Kidney epithelial cell (primary cell): ENCODE data around the gene PGA3. TPM values are rescaled to one million over a fixed set of nuclear protein-coding genes. Genes with fewer than 3 reads are reported as not detected.
"Not testable (repeated sequence)": the region's sequence is repeated elsewhere in the genome, so short reads cannot be mapped to it uniquely, and the experiment has no call there.

Experiments used
- DNase-seq: peaks from one replicate; pipeline ENCODE4 v3.0.0-alpha.2; 2010; ENCODE audit warnings: low read depth
- H3K27me3 ChIP-seq: 2 replicates; pipeline ENCODE4 v1.6.0; 2011; ENCODE audit warnings: low read length; ENCODE audit not compliant: control insufficient read depth, insufficient read depth
- H3K36me3 ChIP-seq: 2 replicates; pipeline ENCODE4 v1.5.1; 2011; ENCODE audit warnings: low read length; ENCODE audit not compliant: control insufficient read depth, insufficient read depth
- H3K4me3 ChIP-seq: 2 replicates; pipeline ENCODE4 v1.5.1; 2011; ENCODE audit warnings: low read depth, mild to moderate bottlenecking, control low read depth, low read length
- total RNA-seq: library from RNA; depleted of rRNA; stranded (reverse); fragments of >200 nt; gene quantifications from 2 replicates; pipeline ENCODE4 v1.2.3, GENCODE V29; 2015
- TF ChIP-seq, protein P1 (sequence below): IDR thresholded peaks from 2 replicates; pipeline ENCODE4 v1.5.1; 2011; ENCODE audit warnings: mild to moderate bottlenecking, moderate library complexity, low read length, control low read depth, inconsistent platforms; ENCODE audit not compliant: insufficient read depth, poor library complexity, severe bottlenecking

PGA3 gene
- total RNA-seq, 1 donor from 2014 or later: not detected

DNA sequence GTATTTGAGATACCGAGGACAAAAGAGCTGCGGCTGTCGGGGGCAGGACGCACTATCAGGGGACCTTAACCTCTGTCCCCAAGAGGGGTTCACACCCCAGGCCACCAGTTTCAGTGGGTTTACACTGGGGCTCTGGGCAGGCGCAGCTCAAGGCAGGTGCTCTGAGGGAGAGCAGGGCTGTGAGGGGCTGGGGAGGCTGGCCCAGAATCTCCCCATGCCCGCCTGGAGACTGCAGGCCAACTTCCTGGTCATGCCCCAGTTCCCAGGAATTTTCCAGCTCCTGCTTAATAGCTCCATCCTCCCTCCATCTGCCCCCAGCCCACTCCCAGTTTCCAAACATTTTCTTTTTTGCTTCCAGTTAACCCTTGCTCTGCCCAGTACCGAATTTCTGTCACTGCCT is 7.6 kb upstream of the PGA3 start:
- TF ChIP-seq, protein P1, sequence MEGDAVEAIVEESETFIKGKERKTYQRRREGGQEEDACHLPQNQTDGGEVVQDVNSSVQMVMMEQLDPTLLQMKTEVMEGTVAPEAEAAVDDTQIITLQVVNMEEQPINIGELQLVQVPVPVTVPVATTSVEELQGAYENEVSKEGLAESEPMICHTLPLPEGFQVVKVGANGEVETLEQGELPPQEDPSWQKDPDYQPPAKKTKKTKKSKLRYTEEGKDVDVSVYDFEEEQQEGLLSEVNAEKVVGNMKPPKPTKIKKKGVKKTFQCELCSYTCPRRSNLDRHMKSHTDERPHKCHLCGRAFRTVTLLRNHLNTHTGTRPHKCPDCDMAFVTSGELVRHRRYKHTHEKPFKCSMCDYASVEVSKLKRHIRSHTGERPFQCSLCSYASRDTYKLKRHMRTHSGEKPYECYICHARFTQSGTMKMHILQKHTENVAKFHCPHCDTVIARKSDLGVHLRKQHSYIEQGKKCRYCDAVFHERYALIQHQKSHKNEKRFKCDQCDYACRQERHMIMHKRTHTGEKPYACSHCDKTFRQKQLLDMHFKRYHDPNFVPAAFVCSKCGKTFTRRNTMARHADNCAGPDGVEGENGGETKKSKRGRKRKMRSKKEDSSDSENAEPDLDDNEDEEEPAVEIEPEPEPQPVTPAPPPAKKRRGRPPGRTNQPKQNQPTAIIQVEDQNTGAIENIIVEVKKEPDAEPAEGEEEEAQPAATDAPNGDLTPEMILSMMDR: no peak
- DNase-seq: peak; percentile 12
- H3K4me3 ChIP-seq: no peak overlapping the region
- H3K27me3 ChIP-seq: no peaks in the 10 kb centered on the region
- no peaks in the 10 kb centered on the region for H3K36me3 ChIP-seq

DNA sequence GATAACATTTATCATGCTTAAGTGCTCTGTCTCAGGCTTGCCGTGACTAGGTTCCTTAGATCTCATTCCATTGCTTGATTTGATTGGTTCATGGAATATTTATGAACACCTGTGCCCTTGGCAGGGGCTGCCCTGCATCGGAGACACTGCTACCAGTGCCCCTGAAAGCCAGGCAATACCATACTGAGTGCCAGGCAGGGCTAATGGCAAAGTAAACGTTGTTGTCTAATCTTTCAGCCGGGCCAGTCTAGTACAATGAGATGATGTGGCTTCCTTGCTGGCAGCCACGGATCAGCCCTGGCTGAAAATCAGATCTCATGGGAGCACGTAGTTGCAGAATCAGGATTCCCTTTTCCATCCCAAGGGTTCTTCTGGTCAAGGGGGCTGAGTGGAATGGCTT is 5.0 kb upstream of the PGA3 start:
- H3K36me3 ChIP-seq: no peaks in the 10 kb centered on the region
- H3K27me3 ChIP-seq: peaks cover 4% of the 10 kb centered on the region
- H3K4me3 ChIP-seq: no peak overlapping the region
- TF ChIP-seq, protein P1: no peak
- DNase-seq: no peak

DNA sequence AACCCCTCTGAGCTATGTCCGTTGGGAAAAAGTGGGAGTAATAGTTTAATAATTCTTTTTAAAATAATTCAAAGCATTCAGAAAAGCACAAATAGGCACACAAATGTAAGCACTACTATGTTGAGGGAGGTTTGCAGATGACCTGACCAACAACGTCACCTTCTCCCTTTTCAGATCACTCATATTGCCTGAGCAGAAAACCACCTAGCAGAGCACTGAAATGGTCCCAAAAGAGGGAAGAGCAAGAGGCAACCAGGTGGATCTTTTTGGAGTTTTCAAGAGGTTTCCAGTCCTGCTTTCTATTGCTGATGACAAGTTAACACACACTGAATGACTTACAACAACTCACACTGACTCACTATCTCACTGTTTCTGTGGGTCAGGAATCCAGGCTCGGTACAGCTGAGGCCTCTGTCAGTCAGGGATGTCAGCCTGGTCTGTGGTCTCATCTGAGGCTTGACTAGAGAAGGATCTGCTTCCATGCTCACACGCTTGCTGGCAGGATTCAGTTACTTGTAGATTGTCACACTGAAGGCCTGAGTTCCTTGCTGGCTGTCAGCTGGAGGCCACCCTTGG is 4.3 kb upstream of the PGA3 start:
- peaks cover 5% of the 10 kb centered on the region for H3K27me3 ChIP-seq
- H3K36me3 ChIP-seq: no peaks in the 10 kb centered on the region
- no peak overlapping the region for H3K4me3 ChIP-seq
- TF ChIP-seq, protein P1: no peak
- no peak for DNase-seq

DNA sequence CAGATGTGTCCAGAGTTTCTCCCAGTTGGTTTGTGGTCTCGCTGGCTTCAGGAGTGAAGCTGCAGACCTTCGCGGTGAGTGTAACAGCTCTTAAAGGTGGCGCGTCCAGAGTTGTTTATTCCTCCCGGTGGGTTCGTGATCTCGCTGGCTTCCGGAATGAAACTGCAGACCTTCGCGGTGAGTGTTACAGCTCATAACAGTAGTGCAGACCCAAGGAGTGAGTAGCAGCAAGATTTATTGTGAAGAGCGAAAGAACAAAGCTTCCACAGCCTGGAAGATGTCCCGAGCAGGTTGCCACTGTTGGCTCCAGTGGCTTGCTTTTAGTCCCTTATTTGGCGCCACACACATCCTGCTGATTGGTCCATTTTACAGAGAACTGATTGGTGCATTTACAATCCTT is 1.8 kb upstream of the PGA3 start:
- TF ChIP-seq, protein P1: no peak
- DNase-seq: no peak
- H3K4me3 ChIP-seq: no peak overlapping the region
- no peaks in the 10 kb centered on the region for H3K36me3 ChIP-seq
- peaks cover 11% of the 10 kb centered on the region for H3K27me3 ChIP-seq

DNA sequence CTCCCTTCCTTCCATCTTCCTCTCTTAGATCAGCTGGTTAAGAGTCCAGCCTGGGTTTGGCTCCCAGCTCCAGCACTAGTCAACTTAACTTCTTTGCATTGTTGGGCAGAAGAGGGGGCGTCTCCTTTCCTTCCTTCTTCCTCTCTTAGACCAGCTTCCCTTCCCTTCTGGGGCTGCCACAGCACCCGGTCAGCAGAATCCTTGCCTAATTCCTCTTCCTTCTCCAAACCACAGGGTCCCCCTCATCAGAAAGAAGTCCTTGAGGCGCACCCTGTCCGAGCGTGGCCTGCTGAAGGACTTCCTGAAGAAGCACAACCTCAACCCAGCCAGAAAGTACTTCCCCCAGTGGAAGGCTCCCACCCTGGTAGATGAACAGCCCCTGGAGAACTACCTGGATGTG is 558 bp downstream of the PGA3 start:
- H3K27me3 ChIP-seq: peaks cover 11% of the 10 kb centered on the region
- not testable (repeated sequence) for H3K36me3 ChIP-seq, DNase-seq, H3K4me3 ChIP-seq

DNA sequence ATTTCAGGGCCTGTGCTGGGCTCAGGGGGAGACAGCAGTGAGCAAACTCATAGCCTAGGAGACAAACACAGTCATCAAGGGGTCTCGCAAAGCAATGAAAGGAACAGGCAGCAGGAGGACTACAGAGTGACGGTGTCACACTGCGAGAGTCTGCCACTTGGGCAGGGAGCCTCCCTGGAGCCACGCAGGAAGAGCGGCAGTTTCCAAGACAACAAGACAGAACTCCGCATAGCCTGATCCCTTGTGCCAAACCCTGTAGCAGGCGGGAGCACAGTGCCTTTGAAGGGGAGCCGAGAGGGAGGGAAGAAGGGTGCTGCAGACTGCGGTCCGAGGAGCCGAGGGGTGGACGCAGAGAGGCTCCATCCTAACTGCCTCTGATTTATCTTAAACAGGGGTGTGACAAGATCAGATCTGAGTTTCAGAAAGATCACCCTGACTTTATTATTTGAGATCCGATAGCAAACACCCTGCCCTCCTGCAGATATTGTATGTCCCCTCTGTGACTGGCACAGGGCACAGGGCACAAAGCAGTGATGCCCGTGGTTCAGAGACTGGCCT is 1.3 kb downstream of the PGA3 start:
- DNase-seq, H3K4me3 ChIP-seq, H3K36me3 ChIP-seq: not testable (repeated sequence)
- peaks cover 11% of the 10 kb centered on the region for H3K27me3 ChIP-seq

DNA sequence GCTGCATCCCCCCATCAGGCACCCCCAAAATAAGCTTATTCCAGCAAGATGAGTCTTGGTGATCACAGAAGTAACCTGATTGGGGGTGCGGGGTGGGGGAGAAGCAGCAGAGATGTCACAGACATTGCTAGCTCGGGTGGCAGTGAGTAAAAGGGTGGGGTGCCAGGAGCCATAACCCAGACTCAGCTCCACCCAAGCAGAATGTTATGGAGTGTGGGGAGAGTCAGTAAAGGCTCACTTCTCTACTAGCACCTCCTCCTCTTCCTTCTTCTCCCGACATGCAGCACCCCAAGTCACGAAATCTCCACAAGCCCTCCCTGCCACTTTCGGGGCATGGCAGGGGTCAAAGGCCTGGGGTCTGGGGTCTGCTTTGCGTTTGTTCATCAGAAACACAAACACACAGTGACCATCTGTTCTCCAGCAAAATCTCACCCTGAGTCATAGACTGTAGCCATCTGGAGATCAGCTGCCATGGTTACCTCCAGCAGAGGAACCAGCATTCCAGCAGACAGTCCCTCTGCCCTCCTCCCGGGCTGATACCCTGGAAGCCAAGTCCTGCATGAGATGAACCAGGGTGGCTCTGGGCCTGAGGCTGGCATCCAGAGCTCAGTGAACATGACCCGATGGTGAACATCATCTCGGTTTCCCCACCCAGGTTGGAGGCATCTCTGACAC is 4.5 kb downstream of the PGA3 start:
- H3K36me3 ChIP-seq, DNase-seq, H3K4me3 ChIP-seq: not testable (repeated sequence)
- H3K27me3 ChIP-seq: peaks cover 11% of the 10 kb centered on the region

DNA sequence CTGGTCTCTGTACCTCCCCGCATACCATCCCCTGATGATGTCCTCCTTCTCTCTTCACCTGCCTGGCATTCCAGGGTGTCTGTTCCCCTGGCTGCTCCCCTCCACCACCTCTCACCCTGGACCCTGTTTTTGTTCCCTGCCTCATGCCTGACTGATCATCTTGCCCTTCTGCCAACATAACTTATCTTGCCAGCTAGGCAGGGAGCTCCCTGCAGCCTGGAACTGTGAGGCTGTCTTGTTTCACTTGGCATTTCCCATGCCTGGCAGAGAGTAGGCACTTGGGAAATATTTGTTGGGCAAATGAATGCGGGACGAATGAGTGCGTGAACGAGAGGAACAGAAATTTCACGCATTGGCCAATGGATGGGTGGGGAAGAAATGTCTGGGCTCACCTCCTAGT is 7.3 kb downstream of the PGA3 start:
- not testable (repeated sequence) for H3K27me3 ChIP-seq, DNase-seq, H3K4me3 ChIP-seq, H3K36me3 ChIP-seq

DNA sequence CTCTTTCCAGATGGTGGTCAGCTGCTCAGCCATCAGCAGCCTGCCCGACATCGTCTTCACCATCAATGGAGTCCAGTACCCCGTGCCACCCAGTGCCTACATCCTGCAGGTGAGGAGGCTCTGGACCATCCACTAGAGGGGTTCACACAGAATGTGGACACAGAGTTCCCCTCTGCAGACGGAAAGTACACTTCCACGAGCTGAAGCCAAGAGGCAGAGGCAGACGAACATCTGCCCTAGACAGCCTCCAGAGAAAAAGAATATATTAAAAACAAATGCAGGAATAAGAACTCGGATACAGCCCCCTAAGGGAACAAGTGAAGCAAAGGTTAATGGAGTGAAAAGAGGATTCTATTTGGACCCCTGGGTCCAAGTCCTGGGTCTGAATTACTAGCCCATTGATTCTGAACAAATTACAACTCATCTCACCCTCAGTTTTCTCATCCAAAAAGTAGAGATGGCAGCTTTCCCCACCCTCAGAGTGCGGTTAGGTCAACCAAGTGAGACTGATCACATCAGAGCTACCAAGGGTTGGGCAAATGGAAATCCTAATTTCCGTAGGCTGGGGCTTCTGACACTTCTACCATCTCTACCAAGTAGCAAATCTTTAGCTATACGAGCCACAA is 8.1 kb downstream of the PGA3 start:
- H3K4me3 ChIP-seq, DNase-seq, H3K36me3 ChIP-seq, H3K27me3 ChIP-seq: not testable (repeated sequence)

DNA sequence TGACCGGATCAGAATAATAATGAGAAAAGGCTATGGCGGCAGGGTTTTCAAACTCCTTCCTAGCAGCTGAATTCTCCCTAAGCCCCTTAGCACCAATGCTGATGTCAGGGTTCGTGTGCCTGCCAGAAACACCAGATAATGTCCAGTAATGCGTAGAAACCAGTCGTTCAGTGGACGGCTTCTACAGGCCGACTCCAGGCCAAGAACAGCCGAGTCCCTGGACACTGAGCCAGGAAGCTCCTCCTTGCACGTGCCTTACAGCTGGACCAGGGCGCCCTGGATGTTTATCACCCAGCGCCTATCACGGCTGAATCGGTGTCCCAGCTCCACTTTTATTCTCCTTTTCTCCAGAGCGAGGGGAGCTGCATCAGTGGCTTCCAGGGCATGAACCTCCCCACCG is 8.9 kb downstream of the PGA3 start:
- not testable (repeated sequence) for H3K4me3 ChIP-seq, H3K27me3 ChIP-seq, DNase-seq, H3K36me3 ChIP-seq
